DOHH2 (cell line): ENCODE results near the gene HIKESHI.

Experiments
- H3F3A ChIP-seq: fragments of 200-600 bp; sonication (generic), shearing (Covaris generic); 2 replicates; pipeline ENCODE4 v1.6.0; 2016; ENCODE audit warnings: antibody characterized with exemption, mild to moderate bottlenecking; ENCODE audit not compliant: control insufficient read depth, insufficient read depth
- H3K27ac ChIP-seq: fragments of 200-600 bp; sonication (generic); 2 replicates; pipeline ENCODE4 v1.5.1; 2014; ENCODE audit warnings: low read depth, mild to moderate bottlenecking, low read length, moderate library complexity
- H3K27me3 ChIP-seq: fragments of 200-600 bp; sonication (generic); 2 replicates; pipeline ENCODE4 v1.6.1; 2014; ENCODE audit warnings: mild to moderate bottlenecking, low read length, mixed read lengths; ENCODE audit not compliant: control insufficient read depth
- H3K36me3 ChIP-seq: fragments of 200-600 bp; sonication (generic); 2 replicates; pipeline ENCODE4 v1.6.1; 2014; ENCODE audit warnings: mild to moderate bottlenecking, low read length, moderate library complexity, mixed read lengths; ENCODE audit not compliant: control insufficient read depth
- H3K4me1 ChIP-seq: fragments of 200-600 bp; sonication (generic); 2 replicates; pipeline ENCODE4 v1.6.1; 2014; ENCODE audit warnings: mild to moderate bottlenecking, low read length, mixed read lengths; ENCODE audit not compliant: control insufficient read depth
- H3K4me2 ChIP-seq: fragments of 200-600 bp; sonication (generic); 2 replicates; pipeline ENCODE4 v1.6.0; 2014; ENCODE audit warnings: mild to moderate bottlenecking, low read length, moderate library complexity
- H3K4me3 ChIP-seq: fragments of 200-600 bp; sonication (generic); 2 replicates; pipeline ENCODE4 v1.5.1; 2014; ENCODE audit warnings: mild to moderate bottlenecking, low read length, mixed read lengths
- H3K79me2 ChIP-seq: fragments of 200-600 bp; sonication (generic); 2 replicates; pipeline ENCODE4 v1.6.1; 2014; ENCODE audit warnings: mild to moderate bottlenecking, low read length, mixed read lengths; ENCODE audit not compliant: control insufficient read depth
- H3K9me2 ChIP-seq: fragments of 200-600 bp; sonication (generic); replicated peaks from 2 replicates; pipeline ENCODE4 v1.6.1; 2014; ENCODE audit warnings: mild to moderate bottlenecking, low read length, mixed read lengths; ENCODE audit not compliant: control insufficient read depth
- H3K9me3 ChIP-seq: fragments of 200-600 bp; sonication (generic); 2 replicates; pipeline ENCODE4 v1.6.1; 2014; ENCODE audit warnings: antibody characterized with exemption, low read length, mixed read lengths; ENCODE audit not compliant: control insufficient read depth, insufficient read depth
- H4K20me1 ChIP-seq: fragments of 200-600 bp; sonication (generic); 2 replicates; pipeline ENCODE4 v1.6.0; 2014; ENCODE audit warnings: low read depth, mild to moderate bottlenecking, antibody characterized with exemption, low read length, moderate library complexity; ENCODE audit not compliant: control insufficient read depth, insufficient read depth
- CTCF ChIP-seq: fragments of 200-600 bp; sonication (generic); IDR thresholded peaks from one replicate; pipeline ENCODE4 v1.5.1; 2014; ENCODE audit warnings: antibody characterized with exemption, mild to moderate bottlenecking, low read depth, low read length; ENCODE audit not compliant: poor library complexity, severe bottlenecking
- EZH2phosphoT487 ChIP-seq: fragments of 200-600 bp; sonication (generic); IDR thresholded peaks from 2 replicates; pipeline ENCODE4 v1.6.1; 2017; ENCODE audit warnings: borderline replicate concordance, mild to moderate bottlenecking, antibody characterized with exemption, low read length, moderate library complexity, mixed read lengths

Gene HIKESHI

GRCh38 chr11:86374586-86374985 lies 72.5 kb downstream of the HIKESHI start, which contains the start of gene CCDC81:
Gene CCDC81 (plus strand): TSS chr11:86374887. CDS start chr11:86375164, 277 bp downstream.
- Histone ChIP-seq H3K36me3 (no peaks in the 10 kb centered on the region), H3K79me2 (no peaks in the 10 kb centered on the region), H3K4me2 (no peak within 1 kb of the TSS), H3K9me2 (no peaks in the 10 kb centered on the region; the same call in 1 of the 2 replicates), H3K4me1 (no peaks in the 10 kb centered on the region), H3K27ac (no peak within 1 kb of the TSS), H3K4me3 (no peak within 1 kb of the TSS), H3K9me3 (no peaks in the 10 kb centered on the region), H3F3A (no peaks in the 10 kb centered on the region), H4K20me1 (no peaks in the 10 kb centered on the region), H3K27me3 (peaks cover 5% of the 10 kb centered on the region; the same call in 1 of the 2 replicates)
- TF ChIP-seq CTCF (no peak), EZH2phosphoT487 (no peak)

- Histone ChIP-seq H3K79me2 (no peaks in the 10 kb centered on the region), H3K4me2 (no peak overlapping the region), H3K4me3 (no peak overlapping the region), H3K9me2 (no peaks in the 10 kb centered on the region), H3K36me3 (no peaks in the 10 kb centered on the region), H3K4me1 (no peaks in the 10 kb centered on the region), H3K27ac (no peak overlapping the region), H3K9me3 (no peaks in the 10 kb centered on the region), H4K20me1 (no peaks in the 10 kb centered on the region), H3K27me3 (peaks cover 5% of the 10 kb centered on the region; the same call in 1 of the 2 replicates), H3F3A (no peaks in the 10 kb centered on the region)
- no peak for TF ChIP-seq EZH2phosphoT487
- no peak for TF ChIP-seq CTCF
These were observed 75.9 kb downstream of the HIKESHI start for GRCh38 chr11:86377972-86378371.

- H3K4me2 ChIP-seq: no peak overlapping the region
These were observed 78.4 kb downstream of the HIKESHI start for GRCh38 chr11:86380295-86381059.

More at GRCh38 chr11:86380295-86381059, 78.4 kb downstream of the HIKESHI start:
- no peaks in the 10 kb centered on the region for H3F3A ChIP-seq
- no peak overlapping the region for H3K4me3 ChIP-seq
- H3K27me3 ChIP-seq: no peaks in the 10 kb centered on the region
- no peaks in the 10 kb centered on the region for H4K20me1 ChIP-seq
- TF ChIP-seq EZH2phosphoT487 (no peak), CTCF (no peak)
- no peaks in the 10 kb centered on the region for H3K9me3 ChIP-seq
- no peaks in the 10 kb centered on the region for H3K9me2 ChIP-seq
- no peak overlapping the region for H3K27ac ChIP-seq
- H3K4me1 ChIP-seq: no peaks in the 10 kb centered on the region
- no peaks in the 10 kb centered on the region for H3K36me3 ChIP-seq
- H3K79me2 ChIP-seq: no peaks in the 10 kb centered on the region
